ENCODE results near the gene CUX1.
"Not testable (repeated sequence)": the region's sequence is repeated elsewhere in the genome, so short reads cannot be mapped to it uniquely, and the experiment has no call there.

The CUX1 gene

GRCh38 chr7:102198417-102198956 is 381.1 kb downstream of the CUX1 start:
- no peak for DNase-seq

- DNase-seq = no peak
Observed at GRCh38 chr7:102201576-102201975, 384.1 kb downstream of the CUX1 start.

- no peak for DNase-seq
Observed at GRCh38 chr7:102202556-102202955, 385.1 kb downstream of the CUX1 start.

GRCh38 chr7:102203218-102203617 is 385.8 kb downstream of the CUX1 start:
- DNase-seq = no peak

- DNase-seq = no peak
Observed at GRCh38 chr7:102204212-102204611, 386.8 kb downstream of the CUX1 start.

- DNase-seq = no peak
Observed at GRCh38 chr7:102205915-102206314, 388.5 kb downstream of the CUX1 start.

GRCh38 chr7:102208826-102209225 is 391.4 kb downstream of the CUX1 start:
- no peak for DNase-seq

- no peak for DNase-seq
Observed at GRCh38 chr7:102210787-102211186, 393.4 kb downstream of the CUX1 start.

GRCh38 chr7:102211590-102212550 is 394.4 kb downstream of the CUX1 start:
- no peak for DNase-seq

GRCh38 chr7:102214477-102215072 is 397.1 kb downstream of the CUX1 start:
- no peak for DNase-seq

GRCh38 chr7:102215256-102215655 is 397.8 kb downstream of the CUX1 start:
- DNase-seq = no peak

GRCh38 chr7:102215711-102216110 is 398.3 kb downstream of the CUX1 start:
- DNase-seq = no peak

GRCh38 chr7:102216573-102217314 is 399.3 kb downstream of the CUX1 start:
- DNase-seq = no peak

- DNase-seq = no peak
Observed at GRCh38 chr7:102220229-102220850, 402.9 kb downstream of the CUX1 start.

GRCh38 chr7:102220960-102221800 is 403.8 kb downstream of the CUX1 start:
- DNase-seq = no peak

- no peak for DNase-seq
Observed at GRCh38 chr7:102221961-102222360, 404.5 kb downstream of the CUX1 start.

- DNase-seq = no peak
Observed at GRCh38 chr7:102222445-102222844, 405.0 kb downstream of the CUX1 start.

- no peak for DNase-seq
Observed at GRCh38 chr7:102223184-102223583, 405.8 kb downstream of the CUX1 start.

GRCh38 chr7:102225025-102225424 is 407.6 kb downstream of the CUX1 start:
- DNase-seq = no peak

GRCh38 chr7:102227371-102227770 is 409.9 kb downstream of the CUX1 start:
- no peak for DNase-seq

- DNase-seq = no peak
Observed at GRCh38 chr7:102228935-102229334, 411.5 kb downstream of the CUX1 start.

- DNase-seq = not testable (repeated sequence)
Observed at GRCh38 chr7:102230162-102230561, 412.7 kb downstream of the CUX1 start.

Measured in activated CD4-positive, alpha-beta T cell treated with anti-CD3 and anti-CD28 coated beads for 4 hours (primary cell).